H9 (cell line): ENCODE measurements around the gene KCNJ16. TPM values are rescaled to one million over a fixed set of nuclear protein-coding genes. Genes with fewer than 3 reads are reported as not detected.

Source experiments
- DNase-seq: peaks from one replicate; pipeline ENCODE4 v3.0.0-alpha.2; 2017
- H2AFZ ChIP-seq: one replicate; pipeline ENCODE4 v1.6.1; 2013; ENCODE audit warnings: mild to moderate bottlenecking, low read length, control low read depth, moderate library complexity
- H2AK5ac ChIP-seq: 2 replicates; pipeline ENCODE4 v1.6.1; 2013; ENCODE audit warnings: low read length, control low read depth, mixed read lengths; ENCODE audit not compliant: insufficient read length
- H2BK120ac ChIP-seq: one replicate; pipeline ENCODE4 v1.6.1; 2013; ENCODE audit warnings: low read depth, mild to moderate bottlenecking, low read length, control low read depth, inconsistent platforms; ENCODE audit not compliant: poor library complexity, severe bottlenecking
- H2BK12ac ChIP-seq: 2 replicates; pipeline ENCODE4 v1.6.1; 2013; ENCODE audit warnings: low read length, control low read depth, mixed read lengths, low read depth; ENCODE audit not compliant: insufficient read length
- H2BK15ac ChIP-seq: 2 replicates; pipeline ENCODE4 v1.6.1; 2013; ENCODE audit warnings: low read depth, low read length, control low read depth
- H2BK20ac ChIP-seq: one replicate; pipeline ENCODE4 v1.6.1; 2013; ENCODE audit warnings: low read depth, mild to moderate bottlenecking, low read length, control low read depth, inconsistent platforms; ENCODE audit not compliant: poor library complexity, severe bottlenecking
- H2BK5ac ChIP-seq: 2 replicates; pipeline ENCODE4 v1.6.1; 2013; ENCODE audit warnings: low read length, control low read depth, mixed read lengths; ENCODE audit not compliant: insufficient read length
- H3K14ac ChIP-seq: 2 replicates; pipeline ENCODE4 v1.6.1; 2013; ENCODE audit warnings: low read length, control low read depth; ENCODE audit not compliant: insufficient read depth
- H3K18ac ChIP-seq: 2 replicates; pipeline ENCODE4 v1.6.1; 2013; ENCODE audit warnings: low read depth, mild to moderate bottlenecking, mixed read lengths, low read length, control low read depth; ENCODE audit not compliant: insufficient read length
- H3K23ac ChIP-seq: 2 replicates; pipeline ENCODE4 v1.6.1; 2013; ENCODE audit warnings: low read length, control low read depth, mixed read lengths, low read depth; ENCODE audit not compliant: insufficient read length
- H3K23me2 ChIP-seq: 2 replicates; pipeline ENCODE4 v1.6.1; 2013; ENCODE audit warnings: low read depth, mild to moderate bottlenecking, mixed read lengths, low read length, control low read depth; ENCODE audit not compliant: insufficient read length, poor library complexity, severe bottlenecking
- H3K27ac ChIP-seq: 2 replicates; pipeline ENCODE4 v1.5.1; 2013; ENCODE audit warnings: low read length, control low read depth, mixed read lengths, low read depth; ENCODE audit not compliant: insufficient read length
- H3K27me3 ChIP-seq: 2 replicates; pipeline ENCODE4 v1.6.1; 2013; ENCODE audit warnings: low read length, control low read depth, inconsistent platforms; ENCODE audit not compliant: insufficient read depth
- H3K4ac ChIP-seq: 2 replicates; pipeline ENCODE4 v1.6.1; 2013; ENCODE audit warnings: low read depth, mild to moderate bottlenecking, control low read depth, inconsistent platforms, low read length, moderate library complexity
- H3K4me1 ChIP-seq: 2 replicates; pipeline ENCODE4 v1.6.1; 2013; ENCODE audit warnings: low read length, control low read depth, inconsistent platforms; ENCODE audit not compliant: insufficient read depth
- H3K4me2 ChIP-seq: 2 replicates; pipeline ENCODE4 v1.6.1; 2013; ENCODE audit warnings: low read length, control low read depth, mixed read lengths; ENCODE audit not compliant: insufficient read length, insufficient read depth
- H3K56ac ChIP-seq: 2 replicates; pipeline ENCODE4 v1.6.1; 2013; ENCODE audit warnings: low read depth, mild to moderate bottlenecking, mixed read lengths, low read length, control low read depth; ENCODE audit not compliant: insufficient read length
- H3K79me1 ChIP-seq: 2 replicates; pipeline ENCODE4 v1.6.1; 2013; ENCODE audit warnings: low read depth, mild to moderate bottlenecking, moderate library complexity, low read length, control low read depth, inconsistent platforms; ENCODE audit not compliant: insufficient read depth, poor library complexity, severe bottlenecking
- H3K79me2 ChIP-seq: 2 replicates; pipeline ENCODE4 v1.6.1; 2013; ENCODE audit warnings: low read length, control low read depth, inconsistent platforms; ENCODE audit not compliant: insufficient read depth
- H3K9ac ChIP-seq: 2 replicates; pipeline ENCODE4 v1.6.1; 2013; ENCODE audit warnings: low read length, control low read depth, mixed read lengths; ENCODE audit not compliant: insufficient read length; ENCODE audit errors: extremely low read depth
- H3K9me3 ChIP-seq: one replicate; pipeline ENCODE4 v1.6.1; 2013; ENCODE audit warnings: low read depth, low read length, inconsistent platforms; ENCODE audit not compliant: control insufficient read depth
- H3T11ph ChIP-seq: one replicate; pipeline ENCODE4 v1.6.1; 2013; ENCODE audit warnings: mild to moderate bottlenecking, low read length, control low read depth, inconsistent platforms
- H4K20me1 ChIP-seq: one replicate; pipeline ENCODE4 v1.6.1; 2013; ENCODE audit not compliant: control insufficient read depth, insufficient read length, insufficient read depth
- H4K5ac ChIP-seq: 2 replicates; pipeline ENCODE4 v1.6.1; 2013; ENCODE audit warnings: low read depth, mild to moderate bottlenecking, mixed read lengths, low read length, control low read depth; ENCODE audit not compliant: insufficient read length
- H4K8ac ChIP-seq: replicated peaks from 2 replicates; pipeline ENCODE4 v1.6.1; 2013; ENCODE audit warnings: low read length, control low read depth, mixed read lengths, low read depth; ENCODE audit not compliant: insufficient read length
- H4K91ac ChIP-seq: 2 replicates; pipeline ENCODE4 v1.6.1; 2013; ENCODE audit warnings: low read depth, mild to moderate bottlenecking, moderate library complexity, mixed read lengths, low read length, control low read depth; ENCODE audit not compliant: insufficient read length
- H3K27ac Mint-ChIP-seq, 3 experiments: 2 replicates in 2 of 3; 3 replicates in 1 of 3; pipeline ENCODE4 v1.8.0; 2020 to 2021; ENCODE audit warnings: mixed read lengths in 3 of 3, mild to moderate bottlenecking in 1 of 3, moderate library complexity in 1 of 3
- H3K27me3 Mint-ChIP-seq: 2 replicates; pipeline ENCODE4 v1.8.0; 2021; ENCODE audit warnings: low read depth, mild to moderate bottlenecking, moderate library complexity, mixed read lengths
- H3K36me3 Mint-ChIP-seq, 3 experiments: 2 replicates in 2 of 3; 3 replicates in 1 of 3; pipeline ENCODE4 v1.8.0; 2020 to 2021; ENCODE audit warnings: low read depth in 3 of 3, mixed read lengths in 3 of 3; ENCODE audit not compliant: insufficient read depth in 1 of 3
- H3K4me1 Mint-ChIP-seq, 2 experiments: 2 replicates each; pipeline ENCODE4 v1.8.0; 2020; ENCODE audit warnings: mixed read lengths in 2 of 2
- H3K4me3 Mint-ChIP-seq, 2 experiments: 2 replicates in 1 of 2; 3 replicates in 1 of 2; pipeline ENCODE4 v1.8.0; 2020 to 2021; ENCODE audit warnings: mild to moderate bottlenecking in 2 of 2, mixed read lengths in 2 of 2, moderate library complexity in 1 of 2
- H3K9me3 Mint-ChIP-seq, 2 experiments: 2 replicates in 1 of 2; 3 replicates in 1 of 2; pipeline ENCODE4 v1.8.0; 2020; ENCODE audit warnings: mild to moderate bottlenecking in 2 of 2, mixed read lengths in 2 of 2, moderate library complexity in 1 of 2
- WGBS: extraction: QIAGEN DNeasy Blood & Tissue Kit; methylation state at CpG from one replicate; pipeline ENCODE4 v1.1.7; 2013; ENCODE audit warnings: missing lambda C conversion rate, low lambda C conversion rate, mixed read lengths; ENCODE audit not compliant: insufficient read length; ENCODE audit errors: extremely low coverage; 5-methylcytosine and 5-hydroxymethylcytosine counted together
- total RNA-seq: library from RNA; stranded (reverse); gene quantifications from 2 replicates; pipeline ENCODE4 v1.2.1, GENCODE V29; 2021
- TF ChIP-seq, protein P1 (sequence below): fragments of 200-600 bp; sonication (generic); conservative IDR thresholded peaks from 3 replicates; pipeline ENCODE4 v1.8.0; 2021; ENCODE audit warnings: antibody characterized with exemption, mild to moderate bottlenecking

Gene KCNJ16
- total RNA-seq, 1 experiment from 2014 or later: not detected

DNA sequence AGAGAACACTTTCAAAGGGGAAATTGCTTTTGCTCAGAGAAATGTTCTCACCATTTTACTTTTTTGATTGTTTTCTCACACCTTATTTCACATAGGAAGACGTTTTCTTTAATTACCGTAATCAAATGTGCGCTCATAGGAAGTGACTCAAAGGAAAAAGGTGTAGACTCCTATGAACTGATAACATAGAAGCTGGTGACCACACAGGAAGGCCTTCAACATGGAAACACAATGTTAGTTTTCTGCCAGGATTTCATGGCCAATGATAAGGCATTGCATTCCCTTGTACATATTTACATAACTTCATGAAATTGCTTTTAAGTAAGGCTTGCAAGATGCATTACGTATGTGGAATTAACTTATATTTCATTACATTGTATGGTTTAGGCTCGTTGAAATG, 40.9 kb upstream of the KCNJ16 start:
- Histone ChIP-seq H3T11ph (no peak overlapping the region), H2BK20ac (no peak overlapping the region), H3K4me2 (no peak overlapping the region), H4K8ac (no peak overlapping the region), H3K9ac (no peak overlapping the region), H3K27ac (no peak overlapping the region), H2BK5ac (no peak overlapping the region), H4K5ac (no peak overlapping the region), H3K9me3 (no peaks in the 10 kb centered on the region), H2BK15ac (no peak overlapping the region), H3K27me3 (no peaks in the 10 kb centered on the region), H3K79me2 (no peaks in the 10 kb centered on the region), H3K4ac (no peak overlapping the region), H3K56ac (no peak overlapping the region), H2AFZ (no peak overlapping the region), H3K79me1 (no peaks in the 10 kb centered on the region), H2BK120ac (no peak overlapping the region), H3K14ac (no peak overlapping the region), H3K23me2 (no peaks in the 10 kb centered on the region), H3K23ac (no peak overlapping the region), H4K91ac (no peak overlapping the region), H3K18ac (no peak overlapping the region), H4K20me1 (no peaks in the 10 kb centered on the region), H3K4me1 (no peaks in the 10 kb centered on the region), H2AK5ac (no peak overlapping the region), H2BK12ac (no peak overlapping the region)
- H3K36me3 Mint-ChIP-seq: no peaks in the 10 kb centered on the region; a peak in 1 of 7 replicates
- H3K27ac Mint-ChIP-seq: no peak overlapping the region
- no peaks in the 10 kb centered on the region for H3K9me3 Mint-ChIP-seq
- no peak for DNase-seq
- TF ChIP-seq, protein P1, sequence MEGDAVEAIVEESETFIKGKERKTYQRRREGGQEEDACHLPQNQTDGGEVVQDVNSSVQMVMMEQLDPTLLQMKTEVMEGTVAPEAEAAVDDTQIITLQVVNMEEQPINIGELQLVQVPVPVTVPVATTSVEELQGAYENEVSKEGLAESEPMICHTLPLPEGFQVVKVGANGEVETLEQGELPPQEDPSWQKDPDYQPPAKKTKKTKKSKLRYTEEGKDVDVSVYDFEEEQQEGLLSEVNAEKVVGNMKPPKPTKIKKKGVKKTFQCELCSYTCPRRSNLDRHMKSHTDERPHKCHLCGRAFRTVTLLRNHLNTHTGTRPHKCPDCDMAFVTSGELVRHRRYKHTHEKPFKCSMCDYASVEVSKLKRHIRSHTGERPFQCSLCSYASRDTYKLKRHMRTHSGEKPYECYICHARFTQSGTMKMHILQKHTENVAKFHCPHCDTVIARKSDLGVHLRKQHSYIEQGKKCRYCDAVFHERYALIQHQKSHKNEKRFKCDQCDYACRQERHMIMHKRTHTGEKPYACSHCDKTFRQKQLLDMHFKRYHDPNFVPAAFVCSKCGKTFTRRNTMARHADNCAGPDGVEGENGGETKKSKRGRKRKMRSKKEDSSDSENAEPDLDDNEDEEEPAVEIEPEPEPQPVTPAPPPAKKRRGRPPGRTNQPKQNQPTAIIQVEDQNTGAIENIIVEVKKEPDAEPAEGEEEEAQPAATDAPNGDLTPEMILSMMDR: no peak
- no CpG with 5 or more reads among the region's 5 CpGs for WGBS
- H3K27me3 Mint-ChIP-seq: no peaks in the 10 kb centered on the region
- H3K4me1 Mint-ChIP-seq: peaks cover 0 to 6% of the 10 kb centered on the region in 2 experiments; a peak in 2 of 4 replicates
- H3K4me3 Mint-ChIP-seq: no peak overlapping the region
